Activated naive CD8-positive, alpha-beta T cell (primary cell): ENCODE measurements around the gene FYB1.
A peak's percentile ranks its signal among the peaks of the same experiment; 100 is the strongest.

Source experiments
- H3K27ac Mint-ChIP-seq: one replicate; pipeline ENCODE4 v1.8.0; 2021; ENCODE audit warnings: mixed read lengths
- H3K27me3 Mint-ChIP-seq: one replicate; pipeline ENCODE4 v1.8.0; 2021; ENCODE audit warnings: mixed read lengths
- H3K36me3 Mint-ChIP-seq: one replicate; pipeline ENCODE4 v1.8.0; 2021; ENCODE audit warnings: mixed read lengths
- H3K4me1 Mint-ChIP-seq: one replicate; pipeline ENCODE4 v1.8.0; 2021; ENCODE audit warnings: low read depth, mixed read lengths
- H3K4me3 Mint-ChIP-seq: one replicate; pipeline ENCODE4 v1.8.0; 2021; ENCODE audit warnings: mild to moderate bottlenecking, mixed read lengths
- H3K9me3 Mint-ChIP-seq: one replicate; pipeline ENCODE4 v1.8.0; 2021; ENCODE audit warnings: low read depth, mixed read lengths

The FYB1 gene

DNA sequence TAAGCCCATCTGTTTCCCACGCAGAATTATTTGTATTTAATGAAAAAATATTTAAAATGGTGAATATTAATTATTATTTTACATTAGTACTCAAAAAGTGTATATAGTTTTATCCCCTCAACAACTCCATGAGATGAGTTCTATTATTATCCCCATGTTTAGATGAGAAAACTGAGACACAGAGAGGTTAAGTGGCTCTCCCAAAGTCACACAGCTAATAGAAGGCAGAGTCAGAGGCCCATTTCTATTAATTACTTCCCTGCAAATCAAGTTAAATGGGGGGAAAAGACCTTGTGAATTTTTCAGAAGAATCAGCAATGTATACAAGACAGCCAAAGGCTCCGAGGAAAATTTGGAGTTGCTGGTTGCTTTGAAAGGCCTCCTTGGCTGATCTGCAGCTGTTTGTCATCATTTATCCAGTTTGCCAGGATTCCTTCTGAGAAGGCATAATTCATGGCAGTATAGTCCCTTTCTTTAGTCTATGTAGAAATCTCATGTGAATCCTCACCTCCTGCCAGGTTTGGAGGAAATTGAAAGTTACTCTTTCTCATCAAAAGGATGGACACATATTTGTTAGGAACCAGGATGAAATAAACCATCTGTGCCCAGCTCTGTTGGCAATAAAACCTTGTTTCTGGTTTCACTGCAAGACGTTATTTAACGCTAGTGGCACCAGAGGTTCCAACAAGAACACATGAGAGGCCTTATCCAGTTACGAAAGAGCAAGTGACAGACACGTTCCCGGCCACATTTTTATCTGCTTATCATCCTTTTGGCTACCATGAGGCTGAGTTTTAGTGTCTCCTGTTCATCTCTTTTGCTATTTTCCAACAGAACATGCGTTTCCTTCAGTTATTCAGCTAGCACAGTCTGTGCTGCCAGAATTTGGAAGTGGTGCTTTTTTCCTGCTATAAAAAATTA, 621 bp downstream of the FYB1 start:
- H3K4me1 Mint-ChIP-seq = peaks cover 57% of the 10 kb centered on the region
- no peaks in the 10 kb centered on the region for H3K27me3 Mint-ChIP-seq
- H3K36me3 Mint-ChIP-seq = no peaks in the 10 kb centered on the region
- H3K27ac Mint-ChIP-seq = peak overlapping the region; percentile 94
- H3K9me3 Mint-ChIP-seq = no peaks in the 10 kb centered on the region
- peak overlapping the region; percentile 85 for H3K4me3 Mint-ChIP-seq

DNA sequence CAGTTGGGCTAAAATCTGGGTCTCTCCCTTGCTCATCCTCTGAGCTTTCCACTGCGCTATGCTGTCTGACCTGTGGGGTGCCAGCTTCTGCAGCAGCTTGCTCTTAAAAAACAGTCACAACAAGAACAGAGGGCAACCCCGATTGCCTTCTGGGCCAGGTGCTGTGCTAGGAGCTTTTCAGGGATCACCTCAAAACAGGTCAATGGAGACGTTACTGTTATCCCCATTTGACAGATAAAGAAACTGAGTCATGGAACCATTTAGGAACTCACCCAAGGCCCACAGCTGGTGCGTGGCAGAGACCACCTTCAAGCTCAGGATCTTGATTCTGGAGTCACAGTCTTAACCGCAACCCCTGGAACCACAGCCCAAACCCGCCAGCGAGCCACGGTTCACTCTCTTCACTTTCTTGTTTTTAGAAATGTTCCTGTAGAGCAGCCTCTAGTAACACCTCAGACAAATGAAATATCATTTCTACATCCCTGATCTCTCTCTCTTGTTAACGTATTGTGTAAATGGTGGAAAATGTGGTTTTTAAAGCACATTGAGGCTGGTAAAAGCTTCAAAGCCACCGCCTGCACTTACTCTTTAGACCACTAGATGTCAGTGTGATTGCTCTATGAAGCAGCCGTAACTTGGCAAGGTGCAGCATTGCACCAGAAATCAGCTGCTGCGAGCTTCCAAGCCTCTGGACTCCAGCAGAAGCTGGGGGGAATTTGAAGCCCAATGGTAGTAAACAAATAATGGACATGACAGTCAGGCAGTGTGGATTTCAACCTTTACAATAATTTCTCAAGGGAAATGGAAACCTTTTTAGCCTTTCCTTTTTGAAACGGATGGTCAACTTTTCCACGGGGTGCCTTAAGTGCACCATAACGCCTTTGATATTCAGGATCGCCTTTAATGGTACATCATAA, 1.7 kb downstream of the FYB1 start:
- peaks cover 1% of the 10 kb centered on the region for H3K9me3 Mint-ChIP-seq
- H3K27ac Mint-ChIP-seq = peak overlapping the region; percentile 94
- H3K36me3 Mint-ChIP-seq = peaks cover under 1% of the 10 kb centered on the region
- H3K27me3 Mint-ChIP-seq = no peaks in the 10 kb centered on the region
- peak overlapping the region; percentile 85 for H3K4me3 Mint-ChIP-seq
- H3K4me1 Mint-ChIP-seq = peaks cover 68% of the 10 kb centered on the region

DNA sequence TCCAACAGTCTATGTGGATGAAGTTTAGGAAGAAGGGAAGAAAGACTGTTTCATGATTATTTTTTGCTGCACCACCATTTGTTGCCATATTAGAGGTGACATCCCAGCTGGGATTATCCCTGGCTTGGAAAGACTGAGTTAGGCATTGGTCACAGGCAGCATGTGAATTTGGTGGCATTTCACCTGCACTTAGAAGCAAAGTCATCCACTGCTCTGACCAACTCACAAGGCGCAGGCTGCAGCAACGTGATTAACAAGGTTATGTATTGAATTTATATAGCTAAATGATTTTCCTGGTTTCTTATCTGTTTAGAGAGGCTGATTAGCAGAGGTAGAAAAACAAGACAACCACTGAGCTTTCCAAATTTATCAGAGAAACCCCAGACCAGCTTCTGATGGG, 2.7 kb downstream of the FYB1 start:
- peak overlapping the region; percentile 85 for H3K4me3 Mint-ChIP-seq

DNA sequence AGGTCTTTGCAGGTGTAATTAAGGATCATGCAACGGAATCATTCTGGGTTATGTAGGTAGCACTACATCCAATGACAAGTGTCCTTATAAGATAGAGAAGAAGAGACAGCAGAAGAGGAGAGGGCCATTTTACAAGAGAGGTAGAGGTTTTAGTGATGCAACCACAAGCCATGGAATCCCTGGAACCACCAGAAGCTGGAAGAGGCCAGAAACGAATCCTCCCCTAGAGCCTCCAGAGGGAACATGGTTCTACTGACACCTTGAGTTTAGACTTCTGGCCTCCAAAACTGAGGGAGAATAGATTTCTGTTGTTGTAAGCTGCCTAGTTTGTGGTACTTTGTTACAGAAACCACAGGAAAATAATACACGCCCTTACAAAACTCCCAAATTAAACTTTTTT, 3.5 kb downstream of the FYB1 start:
- H3K36me3 Mint-ChIP-seq = peaks cover 4% of the 10 kb centered on the region
- no peaks in the 10 kb centered on the region for H3K27me3 Mint-ChIP-seq
- H3K9me3 Mint-ChIP-seq = peaks cover 4% of the 10 kb centered on the region
- peak overlapping the region; percentile 80 for H3K4me3 Mint-ChIP-seq
- peak overlapping the region; percentile 95 for H3K27ac Mint-ChIP-seq
- H3K4me1 Mint-ChIP-seq = peaks cover 80% of the 10 kb centered on the region

More for the DNA sequence above, 2.7 kb downstream of the FYB1 start:
- Mint-ChIP-seq H3K4me1 (peaks cover 76% of the 10 kb centered on the region), H3K27ac (peak overlapping the region; percentile 94), H3K9me3 (peaks cover 4% of the 10 kb centered on the region), H3K27me3 (no peaks in the 10 kb centered on the region), H3K36me3 (peaks cover 4% of the 10 kb centered on the region)

DNA sequence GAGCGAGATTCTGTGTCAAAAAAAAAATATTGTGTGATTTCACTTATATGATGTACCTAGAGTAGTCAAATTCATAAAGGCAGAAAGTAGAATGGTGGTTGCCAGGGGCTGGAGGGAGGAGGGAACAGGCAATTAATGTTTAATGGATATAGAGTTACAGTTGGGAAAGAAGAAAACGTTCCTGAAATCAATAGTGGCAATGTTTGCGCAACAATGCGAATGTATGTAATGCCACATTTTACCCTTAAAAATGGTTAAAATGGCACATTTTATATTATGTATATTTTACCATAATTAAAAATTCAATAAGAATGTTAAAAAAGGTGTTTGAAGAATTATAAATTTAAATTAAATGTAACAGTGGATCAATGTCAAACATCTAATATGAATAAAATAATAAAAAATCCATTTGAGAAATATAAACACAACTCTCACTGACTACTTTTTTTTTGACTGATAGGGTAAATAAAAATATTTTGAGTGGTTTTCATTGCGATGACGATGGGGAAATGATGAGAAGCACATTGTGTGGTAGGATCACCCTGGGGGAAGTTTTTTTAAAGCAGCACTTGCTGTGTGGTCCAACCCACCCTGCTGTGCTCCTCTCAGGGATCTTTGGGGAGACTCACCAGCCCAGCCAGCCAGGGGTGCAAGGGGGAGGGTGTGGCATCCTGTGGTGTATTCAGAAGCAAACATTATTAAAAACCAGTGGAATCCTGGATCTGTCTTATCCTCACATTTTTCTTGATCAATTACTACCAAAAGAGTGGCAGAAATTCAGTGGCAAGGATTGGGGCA, 4.3 kb downstream of the FYB1 start:
- Mint-ChIP-seq H3K36me3 (peaks cover 4% of the 10 kb centered on the region), H3K4me1 (peaks cover 87% of the 10 kb centered on the region), H3K4me3 (peak overlapping the region; percentile 83), H3K9me3 (peaks cover 4% of the 10 kb centered on the region), H3K27me3 (no peaks in the 10 kb centered on the region), H3K27ac (peak overlapping the region; percentile 99)

DNA sequence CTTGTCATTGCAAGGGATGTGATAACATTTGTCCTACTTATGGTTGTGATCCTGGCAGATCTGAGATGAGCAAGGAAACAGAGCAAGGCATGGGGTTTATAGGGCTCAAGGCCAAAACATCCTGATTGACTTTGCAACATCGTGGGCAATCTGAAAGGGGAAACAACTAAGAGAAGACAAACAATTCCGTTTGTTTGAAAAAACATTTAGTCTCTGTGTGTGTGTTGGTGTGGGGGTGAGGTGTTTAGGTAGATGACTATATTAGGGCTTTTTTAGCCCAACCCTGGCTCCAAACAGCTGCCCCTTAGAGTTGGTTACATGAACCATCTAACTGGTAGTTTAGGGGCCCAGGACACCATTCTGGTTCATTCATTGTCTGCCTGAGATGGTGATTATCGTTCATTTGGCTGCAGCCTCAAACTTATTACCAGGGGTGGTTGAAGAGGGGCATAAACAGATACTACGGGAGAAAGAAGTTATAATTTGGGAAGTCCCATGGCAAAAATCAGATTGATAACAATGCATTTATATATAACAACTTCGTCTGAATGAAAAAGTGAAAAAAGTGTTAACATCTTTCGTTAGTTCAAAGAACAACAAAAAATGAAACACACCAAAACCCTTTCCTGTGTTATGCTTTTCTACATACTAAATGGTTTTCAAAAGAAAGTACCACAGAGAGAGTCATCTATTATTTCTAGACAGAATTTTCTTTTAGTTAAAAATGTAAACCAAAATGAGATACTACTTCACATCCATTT, 5.7 kb downstream of the FYB1 start:
- H3K9me3 Mint-ChIP-seq = peaks cover 4% of the 10 kb centered on the region
- peak overlapping the region; percentile 99 for H3K27ac Mint-ChIP-seq
- H3K27me3 Mint-ChIP-seq = no peaks in the 10 kb centered on the region
- peaks cover 4% of the 10 kb centered on the region for H3K36me3 Mint-ChIP-seq
- H3K4me3 Mint-ChIP-seq = peak overlapping the region; percentile 83
- peaks cover 94% of the 10 kb centered on the region for H3K4me1 Mint-ChIP-seq

DNA sequence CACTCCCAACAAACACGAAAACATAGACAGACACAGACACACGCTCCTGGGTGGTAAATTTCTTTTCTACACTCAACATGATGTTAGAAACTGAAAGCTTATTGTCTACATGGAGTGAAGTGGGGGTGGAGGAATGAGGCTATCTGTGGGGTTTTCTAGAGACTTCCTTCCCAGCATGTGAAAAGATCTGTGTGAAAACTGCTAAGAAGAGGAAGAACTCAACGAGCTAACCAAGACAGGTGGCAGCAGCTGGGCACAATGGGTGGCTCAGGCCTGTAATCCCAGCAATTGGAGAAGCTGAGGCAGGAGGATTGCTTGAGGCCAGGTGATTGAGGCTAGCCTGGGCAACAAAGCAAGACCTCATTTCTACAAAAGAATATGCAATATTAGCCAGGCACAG, 7.6 kb downstream of the FYB1 start:
- Mint-ChIP-seq H3K4me1 (peaks cover 95% of the 10 kb centered on the region), H3K27me3 (no peaks in the 10 kb centered on the region), H3K36me3 (peaks cover 4% of the 10 kb centered on the region), H3K27ac (peak overlapping the region; percentile 99), H3K4me3 (peak overlapping the region; percentile 44), H3K9me3 (peaks cover 4% of the 10 kb centered on the region)

DNA sequence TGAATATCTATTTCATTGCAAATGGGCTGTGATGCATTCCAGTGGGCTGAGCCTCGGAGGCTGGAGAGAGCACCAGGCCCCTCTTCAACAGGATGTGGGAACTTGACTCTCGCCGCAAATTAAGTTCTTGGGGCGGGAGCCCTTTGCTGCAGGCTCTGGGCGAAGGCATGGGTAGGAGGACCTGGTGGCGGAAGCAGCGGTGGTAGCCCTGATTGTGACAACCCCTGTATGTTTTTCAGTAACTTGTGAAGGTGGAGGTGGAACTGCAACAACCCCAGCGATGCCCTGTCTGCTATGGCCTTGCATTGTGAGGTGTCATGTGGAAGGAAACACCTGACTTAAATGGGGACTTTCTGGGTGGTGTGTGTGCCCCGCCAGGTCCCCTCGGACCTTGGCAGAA, 9.4 kb downstream of the FYB1 start:
- H3K4me1 Mint-ChIP-seq = peaks cover 98% of the 10 kb centered on the region

DNA sequence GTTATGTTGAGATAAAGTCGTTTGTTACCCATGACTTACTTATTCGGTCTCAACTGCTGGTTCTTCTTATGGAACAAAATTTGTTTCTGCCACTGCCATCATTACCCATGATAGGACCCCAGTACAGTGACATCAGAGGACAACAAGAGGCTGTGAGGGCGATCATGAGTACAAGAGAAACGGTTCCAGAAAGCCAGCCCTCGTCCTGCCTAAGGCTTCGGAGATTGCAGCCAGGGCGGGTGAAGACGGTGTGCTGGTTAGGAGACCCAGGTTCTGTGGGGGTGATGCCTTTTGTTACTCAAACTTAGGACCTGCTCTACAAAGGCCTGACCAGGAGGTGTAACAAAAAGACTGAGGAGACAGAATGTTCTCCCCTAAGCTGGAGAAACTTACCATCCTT, 10.9 kb downstream of the FYB1 start:
- peak overlapping the region; percentile 99 for H3K27ac Mint-ChIP-seq
- H3K36me3 Mint-ChIP-seq = peaks cover 4% of the 10 kb centered on the region
- peak overlapping the region; percentile 85 for H3K4me3 Mint-ChIP-seq
- H3K27me3 Mint-ChIP-seq = no peaks in the 10 kb centered on the region
- H3K9me3 Mint-ChIP-seq = peaks cover 4% of the 10 kb centered on the region
- peaks cover 99% of the 10 kb centered on the region for H3K4me1 Mint-ChIP-seq

More for the DNA sequence above, 9.4 kb downstream of the FYB1 start:
- peak overlapping the region; percentile 99 for H3K27ac Mint-ChIP-seq
- H3K4me3 Mint-ChIP-seq = peak overlapping the region; percentile 85
- no peaks in the 10 kb centered on the region for H3K27me3 Mint-ChIP-seq
- H3K36me3 Mint-ChIP-seq = peaks cover 4% of the 10 kb centered on the region
- H3K9me3 Mint-ChIP-seq = peaks cover 4% of the 10 kb centered on the region

DNA sequence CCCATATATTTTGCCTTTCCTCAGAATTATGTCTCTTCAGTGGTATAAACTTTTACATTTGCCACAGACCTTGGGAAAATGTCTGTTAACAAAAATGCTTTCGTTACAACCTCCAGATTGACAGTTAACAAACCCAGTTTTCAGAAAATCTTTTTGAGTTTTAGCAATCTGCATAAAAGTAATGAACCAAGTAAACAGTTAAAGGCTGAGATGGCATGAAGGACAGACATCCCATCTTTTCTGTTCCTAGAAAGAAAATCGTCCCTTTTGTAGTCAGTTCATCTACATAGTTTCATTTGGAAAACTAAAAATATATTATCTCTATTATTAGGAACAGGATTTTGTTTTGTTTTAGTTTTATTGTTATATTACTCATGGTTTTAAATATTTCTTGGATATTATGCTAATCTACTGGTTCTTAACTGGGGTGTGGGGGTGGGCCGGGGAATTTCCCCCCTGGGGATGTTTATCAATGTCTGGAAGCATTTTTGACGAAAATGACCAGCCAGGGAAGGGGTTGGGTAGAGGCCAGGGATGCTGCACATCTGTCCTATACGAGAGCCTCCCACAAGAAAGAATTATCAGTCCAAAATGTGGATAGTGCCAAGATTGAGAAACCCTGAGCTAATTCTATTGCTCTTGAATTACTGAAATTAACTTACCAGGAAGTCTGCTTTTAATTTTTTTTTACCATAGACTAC, 11.9 kb downstream of the FYB1 start:
- H3K27me3 Mint-ChIP-seq = no peaks in the 10 kb centered on the region
- H3K9me3 Mint-ChIP-seq = peaks cover 2% of the 10 kb centered on the region
- H3K36me3 Mint-ChIP-seq = peaks cover 2% of the 10 kb centered on the region
- peaks cover 99% of the 10 kb centered on the region for H3K4me1 Mint-ChIP-seq
- peak overlapping the region; percentile 85 for H3K4me3 Mint-ChIP-seq
- H3K27ac Mint-ChIP-seq = peak overlapping the region; percentile 99

DNA sequence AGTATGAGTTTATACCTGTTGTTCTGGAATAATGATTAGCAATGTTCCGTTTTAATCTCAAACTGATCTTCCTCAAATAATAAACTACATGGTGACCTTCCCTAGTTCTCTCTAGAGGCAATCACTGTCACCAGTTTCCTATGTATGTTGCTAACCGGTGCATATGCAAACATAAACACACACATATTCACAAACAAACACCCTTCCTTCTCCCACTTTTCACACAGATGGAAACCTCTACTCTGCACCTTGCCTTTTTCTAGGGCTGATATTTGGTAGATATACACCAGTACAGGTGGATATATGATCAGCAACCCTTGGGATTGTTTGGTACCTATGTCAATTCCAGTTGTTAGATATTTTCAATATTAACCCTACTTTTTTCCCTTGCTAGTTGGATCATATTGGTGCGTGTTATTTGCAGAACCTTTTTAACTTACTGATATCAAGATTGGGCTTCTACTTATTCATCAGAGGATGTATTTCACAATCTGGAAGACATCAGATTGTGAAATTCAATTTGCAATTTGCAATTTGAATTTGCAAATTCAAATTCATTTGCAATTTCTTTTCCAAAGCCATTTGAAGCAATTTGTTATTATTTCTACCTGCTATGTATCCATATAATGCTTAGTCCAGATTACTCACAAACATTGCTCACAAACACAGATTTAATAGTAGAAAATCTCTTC, 12.6 kb downstream of the FYB1 start:
- Mint-ChIP-seq H3K36me3 (no peaks in the 10 kb centered on the region), H3K4me3 (peak overlapping the region; percentile 85), H3K9me3 (no peaks in the 10 kb centered on the region), H3K27me3 (no peaks in the 10 kb centered on the region), H3K4me1 (peaks cover 97% of the 10 kb centered on the region), H3K27ac (peak overlapping the region; percentile 99)

DNA sequence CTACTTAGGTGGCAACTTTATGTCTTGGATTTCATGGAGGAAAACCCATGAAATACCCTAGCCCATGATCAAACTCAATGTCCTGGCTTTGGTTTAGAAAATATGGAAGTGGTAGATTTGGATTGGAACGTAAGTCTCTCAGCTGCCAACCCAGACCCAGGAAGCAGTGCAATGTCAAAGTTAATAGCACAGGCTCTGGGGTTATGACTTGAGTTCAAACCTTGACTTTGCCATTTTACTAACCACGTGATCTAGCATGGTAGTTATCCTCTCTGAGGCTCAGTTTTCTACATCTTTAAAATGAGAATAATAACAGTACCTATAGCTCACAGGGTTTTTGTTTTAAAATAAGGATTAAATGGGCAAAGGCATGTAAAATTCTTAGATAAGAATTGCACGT, 13.8 kb downstream of the FYB1 start:
- peak overlapping the region; percentile 93 for H3K4me3 Mint-ChIP-seq
- H3K27me3 Mint-ChIP-seq = no peaks in the 10 kb centered on the region
- H3K4me1 Mint-ChIP-seq = peaks cover 89% of the 10 kb centered on the region
- H3K27ac Mint-ChIP-seq = peak overlapping the region; percentile 99
- H3K9me3 Mint-ChIP-seq = no peaks in the 10 kb centered on the region
- H3K36me3 Mint-ChIP-seq = no peaks in the 10 kb centered on the region

DNA sequence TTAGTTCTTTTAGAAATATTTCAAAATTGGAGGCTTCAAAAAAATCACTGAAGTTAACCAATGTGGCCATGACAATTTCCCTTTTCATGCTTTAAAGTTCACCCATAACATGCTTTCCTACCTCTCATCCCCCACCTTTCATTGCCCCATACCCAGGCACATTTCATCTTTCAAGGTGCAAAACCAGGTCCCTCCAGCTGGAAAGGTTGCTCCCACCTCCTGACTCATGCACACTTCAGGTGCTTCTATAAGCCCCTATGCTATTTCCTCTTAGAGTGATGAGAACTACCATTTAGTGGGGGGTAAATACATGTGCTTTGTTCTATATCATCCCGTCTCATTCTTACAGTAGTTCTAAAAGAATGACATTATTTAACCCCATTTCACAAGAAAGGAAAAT, 15.4 kb downstream of the FYB1 start:
- Mint-ChIP-seq H3K27me3 (no peaks in the 10 kb centered on the region), H3K27ac (peak overlapping the region; percentile 99), H3K4me1 (peaks cover 85% of the 10 kb centered on the region), H3K9me3 (no peaks in the 10 kb centered on the region), H3K4me3 (peak overlapping the region; percentile 93), H3K36me3 (no peaks in the 10 kb centered on the region)
